Islet of Langerhans (tissue), 1 donor: ENCODE results near the gene ADD2.
"Not testable (repeated sequence)": the region's sequence is repeated elsewhere in the genome, so short reads cannot be mapped to it uniquely, and the experiment has no call there.

Experiments
- FAIRE-seq: peaks from one replicate; lab custom pipeline; 2011; peaks lifted over from hg19 to GRCh38; lab: Jason Lieb, UNC

Gene ADD2

DNA sequence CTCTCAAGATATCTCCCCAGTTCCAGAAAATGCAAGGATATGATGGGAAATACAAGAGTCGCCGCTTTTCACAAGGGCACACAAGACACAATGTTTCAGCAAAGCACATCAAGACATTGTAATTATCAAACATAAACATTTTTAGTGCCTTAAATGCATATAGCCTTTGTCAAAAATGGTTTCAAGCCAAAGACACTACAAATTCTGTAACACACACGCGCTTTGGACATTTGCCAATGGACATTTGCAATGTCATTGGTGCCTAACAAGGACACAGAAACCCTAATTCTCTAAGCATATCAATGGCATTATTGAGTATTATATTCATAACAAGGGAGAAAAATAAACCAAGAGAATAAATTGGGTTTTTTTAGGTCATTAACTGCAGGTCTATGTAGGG, 16.1 kb downstream of the ADD2 start:
- FAIRE-seq, result no peak

DNA sequence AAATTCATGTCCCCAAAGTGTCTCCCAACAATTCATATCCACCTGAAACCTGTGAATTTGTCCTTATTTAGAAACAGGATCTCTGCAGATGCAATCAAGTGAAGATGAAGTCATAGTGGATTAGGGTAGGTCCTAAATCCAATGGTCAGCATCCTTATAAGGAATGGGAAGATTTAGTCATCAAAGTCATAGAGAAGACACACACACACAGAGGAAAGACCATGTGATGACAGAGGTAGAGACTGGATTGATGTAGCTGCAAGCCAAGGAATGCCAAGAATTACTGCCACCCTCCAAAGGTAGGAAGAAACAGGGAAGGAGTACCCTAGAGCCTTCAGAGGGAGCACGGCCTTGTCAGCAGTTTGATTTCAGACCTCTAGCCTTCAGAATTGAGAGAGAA, 17.7 kb downstream of the ADD2 start:
- no peak for FAIRE-seq

DNA sequence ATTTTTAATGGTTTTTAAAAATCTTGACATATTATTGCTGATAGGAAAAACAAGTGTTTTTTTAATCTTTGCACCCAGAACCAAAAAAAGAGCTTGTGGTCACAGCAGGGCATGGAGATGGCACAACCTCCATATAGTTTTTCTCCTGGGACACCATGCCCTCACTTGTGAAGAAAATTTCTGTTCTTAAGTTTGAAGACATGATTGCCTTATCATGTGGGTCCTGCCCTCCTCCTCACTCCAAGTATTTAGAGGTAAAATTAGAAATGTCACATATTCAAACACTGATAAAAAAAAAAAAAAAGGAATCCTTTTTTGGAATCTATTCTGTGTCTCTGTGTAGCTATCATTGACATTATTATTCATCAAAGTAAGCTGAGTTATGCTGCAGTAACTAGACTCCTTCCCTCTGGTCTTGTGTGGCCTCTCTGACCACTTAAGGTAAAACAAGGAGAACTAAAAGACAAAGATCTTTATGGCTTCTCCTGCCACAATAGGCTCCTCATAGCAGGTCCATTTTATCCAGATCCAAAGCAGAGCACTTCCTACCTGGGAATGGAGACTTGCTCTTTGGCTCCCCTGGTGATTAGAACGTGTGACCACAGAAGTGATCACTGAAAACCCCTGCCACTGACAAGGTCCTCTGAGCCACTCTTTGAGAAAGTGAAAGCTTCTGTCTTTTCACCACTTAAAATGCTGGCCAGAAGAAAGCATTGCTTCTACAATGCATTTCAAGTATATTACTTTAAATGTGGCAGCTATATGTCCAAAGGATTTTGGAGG, 19.8 kb downstream of the ADD2 start:
- no peak for FAIRE-seq

DNA sequence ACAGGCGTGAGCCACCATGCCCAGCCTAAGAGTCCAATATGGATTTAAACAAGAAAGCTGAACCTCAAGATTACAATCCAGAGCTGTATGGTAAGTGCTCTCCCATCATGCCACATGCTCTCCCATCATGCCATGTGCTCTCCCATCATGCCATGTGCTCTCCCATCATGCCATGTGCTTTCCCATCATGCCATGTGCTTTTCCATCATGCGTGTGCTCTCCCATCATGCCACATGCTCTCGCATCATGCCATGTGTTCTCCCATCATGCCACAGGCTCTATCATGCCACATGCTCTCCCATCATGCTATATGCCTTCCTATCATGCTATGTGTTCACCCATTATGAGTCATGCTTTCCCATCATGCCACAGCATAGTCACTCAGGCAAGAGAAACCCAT, 20.7 kb downstream of the ADD2 start:
- FAIRE-seq, result no peak

DNA sequence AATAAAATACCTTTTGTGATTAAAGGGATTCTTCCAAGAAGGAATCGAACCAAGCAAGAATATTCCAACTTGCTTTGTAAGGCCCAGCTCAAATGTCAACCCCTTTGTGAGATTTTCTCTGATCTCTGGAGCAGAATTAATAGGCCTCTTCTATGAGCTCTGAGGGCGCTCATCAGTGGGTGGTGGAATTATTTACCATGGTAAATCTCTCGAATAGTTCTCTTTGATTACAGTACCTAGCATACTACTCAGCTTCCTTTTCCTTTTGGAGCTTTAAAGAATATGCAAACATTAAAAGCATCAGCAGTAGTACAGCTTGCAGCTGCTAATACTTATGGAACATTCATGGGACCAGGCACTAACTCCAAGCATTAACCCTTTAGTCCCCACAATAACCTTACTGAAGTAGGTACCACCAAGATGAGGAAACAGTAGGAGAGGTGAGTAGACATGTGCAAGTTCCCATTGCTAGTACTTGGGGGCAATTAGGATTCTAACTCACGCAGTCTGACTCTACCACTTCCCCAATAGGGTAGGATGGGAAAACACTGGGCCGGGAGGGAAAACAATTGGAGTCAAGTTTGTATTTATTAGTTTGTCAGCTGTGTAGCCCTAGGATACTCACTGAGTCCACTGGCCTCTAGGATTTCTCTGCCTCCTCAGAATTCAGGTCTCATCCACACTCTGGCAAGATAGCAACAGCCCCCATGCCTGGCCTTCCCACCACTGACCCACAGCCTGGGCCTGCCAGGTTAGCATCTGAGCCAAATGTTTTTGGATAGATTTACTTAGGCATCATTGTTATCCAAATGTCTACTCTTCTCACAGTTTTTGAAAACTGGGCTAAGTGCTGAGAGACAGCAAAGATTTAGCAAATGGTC, 21.7 kb downstream of the ADD2 start:
- no peak for FAIRE-seq

DNA sequence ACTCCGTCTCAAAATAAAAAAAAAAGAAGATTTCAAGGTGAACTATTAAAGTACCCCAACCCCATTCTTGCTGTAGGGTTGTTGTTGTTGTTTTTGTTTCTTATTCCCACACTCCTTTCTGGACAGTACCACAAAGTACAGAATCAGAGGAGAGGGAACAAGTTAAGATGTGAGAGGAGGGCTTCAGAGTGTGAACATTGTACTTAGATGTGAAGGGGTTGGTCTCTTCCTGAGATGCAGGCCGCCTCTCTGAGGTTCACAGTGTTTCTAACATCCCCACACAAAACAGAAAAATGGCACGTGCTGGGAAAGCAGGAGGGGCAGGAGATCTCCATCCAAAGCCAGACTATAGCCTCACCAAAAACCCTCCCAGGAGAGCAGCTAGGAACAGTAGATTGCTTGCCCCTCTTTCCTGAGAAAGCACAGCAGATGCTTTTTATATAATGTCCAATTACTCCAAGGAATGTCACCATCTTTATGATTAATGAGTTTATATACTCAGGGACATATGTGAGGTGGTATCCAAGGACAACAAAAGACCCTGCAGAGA, 22.6 kb downstream of the ADD2 start:
- FAIRE-seq, result no peak

DNA sequence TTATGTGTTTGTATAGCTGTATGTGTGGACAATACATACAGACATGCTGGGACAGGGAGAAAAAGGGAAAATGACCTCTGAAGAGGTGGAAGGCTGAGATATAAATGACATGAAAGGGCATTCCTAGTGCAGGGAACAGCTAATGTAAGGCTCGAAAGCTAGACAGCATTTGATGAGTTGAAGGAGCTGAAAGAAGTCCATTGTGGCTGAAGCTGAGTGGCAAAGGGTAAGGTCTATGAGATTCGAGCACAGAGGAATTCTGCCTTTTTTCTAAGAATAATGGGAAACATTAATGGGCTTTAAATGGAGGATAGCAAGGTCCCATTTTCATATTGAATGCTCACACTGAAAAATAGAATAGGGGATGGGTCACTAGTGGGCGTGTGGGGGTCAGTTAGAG, 23.6 kb downstream of the ADD2 start:
- FAIRE-seq, result no peak

DNA sequence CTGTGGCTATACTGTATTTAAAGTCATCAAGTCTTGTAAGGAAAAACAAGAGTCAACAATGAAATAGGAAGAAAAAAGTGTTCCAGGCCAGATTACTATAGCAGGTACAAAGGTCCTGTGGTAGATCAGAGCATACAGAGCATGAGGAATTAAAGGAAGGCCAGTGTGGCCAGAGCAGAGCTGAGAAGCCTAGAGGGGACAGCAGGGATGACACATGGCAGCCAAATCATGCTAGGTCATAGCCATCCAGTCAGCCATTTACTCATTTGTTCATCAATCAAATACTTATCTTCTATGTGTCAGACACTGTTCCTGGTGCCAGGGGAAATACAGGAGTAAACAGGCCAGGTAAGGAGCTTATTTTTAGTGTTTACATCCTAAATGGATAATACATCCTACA, 24.3 kb downstream of the ADD2 start:
- no peak for FAIRE-seq

DNA sequence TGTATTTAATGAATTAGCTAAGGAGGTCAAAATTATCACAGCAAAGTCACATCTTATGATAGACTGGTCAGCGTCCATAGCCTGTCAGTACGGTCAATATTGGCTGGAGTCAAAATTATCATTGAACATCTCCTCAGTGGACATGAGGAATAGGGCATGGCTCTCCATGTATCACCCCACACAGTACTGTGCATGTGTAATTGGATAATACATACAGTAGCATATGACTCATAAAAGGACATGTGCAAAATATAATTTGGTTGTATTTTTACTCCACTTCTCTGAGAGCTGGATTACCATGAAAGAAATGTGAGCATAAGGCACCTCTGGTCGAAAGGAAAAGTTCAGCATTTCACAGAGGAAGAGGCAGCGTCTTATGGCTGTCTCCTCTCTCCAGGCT, 24.9 kb downstream of the ADD2 start:
- FAIRE-seq, result no peak

DNA sequence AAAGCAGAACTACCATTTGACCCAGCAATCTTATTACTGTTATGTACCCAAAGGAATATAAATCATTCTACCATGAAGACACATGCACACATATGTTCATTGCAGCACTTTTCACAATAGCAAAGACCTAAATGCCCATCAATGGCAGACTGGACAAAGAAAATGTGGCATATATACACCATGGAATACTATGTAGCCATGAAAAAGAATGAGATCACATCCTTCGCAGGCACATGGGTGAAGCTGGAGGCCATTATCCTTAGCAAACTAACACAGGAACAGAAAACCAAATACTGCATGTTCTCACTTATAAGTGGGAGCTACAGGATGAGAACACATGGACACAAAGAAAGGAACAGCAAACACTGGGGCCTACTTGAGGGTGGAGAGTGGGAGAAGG, 28.5 kb downstream of the ADD2 start:
- not testable (repeated sequence) for FAIRE-seq

DNA sequence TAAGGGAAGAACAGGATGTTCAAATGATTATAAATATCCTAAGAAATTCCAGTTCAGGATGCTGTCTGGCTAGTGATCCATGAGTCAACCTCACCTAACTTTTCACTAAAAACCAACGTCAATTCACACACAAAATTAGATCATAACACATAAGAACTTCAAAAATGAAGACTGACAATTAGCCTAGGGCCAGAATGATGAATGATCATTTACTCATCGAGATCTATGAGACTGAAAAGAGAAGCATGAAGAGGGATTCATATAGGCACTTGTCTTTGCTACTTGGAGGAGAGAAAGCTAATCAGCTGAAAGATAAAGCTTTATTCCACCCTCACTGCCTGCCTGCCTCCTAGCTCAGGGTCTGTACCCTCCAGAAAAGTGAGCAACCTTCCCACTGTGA, 29.8 kb downstream of the ADD2 start:
- no peak for FAIRE-seq

DNA sequence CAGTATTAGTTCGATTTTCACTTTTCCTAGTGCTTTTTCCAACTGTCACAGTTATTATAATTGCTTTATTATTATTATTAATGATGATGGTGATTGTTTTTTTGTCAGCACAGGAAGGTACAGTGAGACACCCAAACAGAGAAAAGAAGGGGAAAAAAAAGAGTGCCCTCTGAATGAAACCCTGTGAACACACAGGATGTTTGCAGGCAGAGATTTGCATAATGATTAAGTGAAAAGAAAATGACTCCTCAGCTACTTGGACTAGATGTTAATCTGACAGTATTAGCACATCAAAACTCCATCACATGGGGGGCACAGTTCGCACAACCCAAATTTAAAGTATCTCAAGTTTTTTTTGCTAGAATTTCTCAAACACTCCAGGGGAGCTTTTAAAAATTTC, 32.9 kb downstream of the ADD2 start:
- no peak for FAIRE-seq

DNA sequence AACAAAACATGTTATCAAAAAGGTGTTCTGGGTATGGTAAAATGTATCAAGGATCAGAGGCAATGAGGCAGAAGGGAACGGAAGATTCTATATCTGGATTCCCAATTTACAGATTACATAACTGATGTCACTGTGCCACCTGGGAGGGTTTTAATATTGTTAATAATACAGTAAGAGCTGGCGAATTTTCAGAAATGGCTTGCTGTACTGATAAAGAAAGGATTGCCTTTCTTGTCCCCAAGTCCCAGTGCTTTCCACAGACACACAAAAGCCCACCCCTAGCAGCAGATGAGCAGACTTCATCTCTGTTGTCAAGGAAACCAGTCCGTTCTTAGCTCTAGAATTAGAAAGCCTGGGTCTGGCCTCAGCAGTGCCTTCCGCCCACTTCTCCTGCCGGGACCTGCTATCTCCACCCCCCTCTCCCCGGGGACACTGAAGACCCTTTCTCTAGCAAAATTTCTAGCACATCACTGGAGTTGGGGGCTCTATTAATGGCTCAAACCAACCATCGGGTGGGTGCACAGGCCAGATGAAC, 34.3 kb downstream of the ADD2 start:
- no peak for FAIRE-seq

DNA sequence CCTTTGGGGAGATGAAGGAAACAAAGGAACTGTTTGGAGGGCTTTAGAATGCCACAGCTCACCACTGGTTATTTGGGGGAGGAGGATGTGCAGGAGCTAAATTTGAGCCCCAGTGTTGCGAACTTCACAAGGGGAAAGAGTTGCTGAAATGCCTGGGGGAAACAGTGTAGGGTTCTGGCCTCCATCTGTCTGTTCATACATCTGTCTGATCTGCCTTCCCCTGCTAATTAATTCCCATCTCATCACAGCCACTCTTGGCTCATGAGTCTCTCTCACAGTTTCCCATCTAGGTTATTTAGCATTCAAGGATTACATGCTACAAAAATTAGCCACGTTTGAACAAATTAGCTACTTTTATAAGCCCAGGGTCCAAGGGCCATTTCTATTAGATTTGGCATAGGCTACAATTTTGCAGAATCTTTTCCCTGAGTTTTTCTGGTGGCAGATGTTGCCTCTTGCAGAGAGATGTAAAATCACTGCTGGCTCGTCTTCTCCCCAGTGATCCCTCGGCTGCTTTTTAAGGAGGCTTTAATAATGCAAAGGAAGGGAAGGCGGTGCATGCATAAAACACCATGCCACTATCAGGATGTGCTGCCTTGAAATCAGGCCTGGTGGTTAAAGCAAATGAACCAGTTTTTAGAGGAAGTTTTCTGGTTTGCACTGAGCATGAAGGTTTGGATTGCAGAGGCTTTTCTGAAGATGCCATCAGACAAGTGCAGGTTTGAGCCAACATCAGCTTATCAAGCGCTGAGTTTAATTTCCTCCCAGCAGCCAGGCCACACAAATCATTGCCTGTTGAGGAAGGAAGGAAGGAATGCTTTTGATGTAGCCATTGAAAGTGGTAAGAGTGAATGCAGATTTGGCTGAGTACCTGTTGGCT, 35.0 kb downstream of the ADD2 start:
- FAIRE-seq, result no peak

DNA sequence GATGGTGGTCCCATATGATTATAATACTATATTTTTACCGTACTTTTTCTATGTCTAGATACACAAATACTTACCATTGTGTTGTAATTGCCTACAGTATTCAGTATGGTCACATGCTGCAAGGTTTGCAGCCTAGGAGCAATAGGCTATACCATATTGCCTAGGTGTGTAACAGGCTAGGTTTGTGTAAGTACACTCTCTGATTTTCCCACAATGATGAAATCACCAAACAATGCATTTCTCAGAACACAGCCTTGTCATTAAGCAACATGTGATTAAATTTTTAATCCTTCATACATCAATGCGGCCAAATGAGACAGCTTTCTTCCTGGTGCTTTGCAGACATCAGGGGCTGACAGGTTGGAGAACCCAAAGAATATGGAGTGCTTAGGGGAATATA, 37.3 kb downstream of the ADD2 start:
- no peak for FAIRE-seq

DNA sequence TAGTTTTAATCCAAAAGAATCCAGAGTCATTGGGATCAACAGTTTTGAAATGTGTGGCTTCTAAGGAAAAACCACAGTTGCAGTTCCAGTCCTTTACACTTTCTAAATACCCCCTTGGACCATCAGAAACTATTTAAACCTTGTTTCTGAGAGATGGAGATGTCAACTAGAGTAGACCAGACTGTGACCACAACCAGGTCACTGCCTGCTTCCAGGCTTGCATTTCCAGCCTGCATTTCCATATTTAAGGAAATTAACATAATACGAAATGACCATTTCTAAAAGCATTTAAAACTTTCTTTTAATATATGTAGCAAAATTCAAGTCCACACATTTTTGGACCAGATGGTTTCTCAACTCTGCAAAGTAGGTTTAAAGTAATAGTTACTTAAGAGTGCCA, 38.4 kb downstream of the ADD2 start:
- FAIRE-seq, result no peak

DNA sequence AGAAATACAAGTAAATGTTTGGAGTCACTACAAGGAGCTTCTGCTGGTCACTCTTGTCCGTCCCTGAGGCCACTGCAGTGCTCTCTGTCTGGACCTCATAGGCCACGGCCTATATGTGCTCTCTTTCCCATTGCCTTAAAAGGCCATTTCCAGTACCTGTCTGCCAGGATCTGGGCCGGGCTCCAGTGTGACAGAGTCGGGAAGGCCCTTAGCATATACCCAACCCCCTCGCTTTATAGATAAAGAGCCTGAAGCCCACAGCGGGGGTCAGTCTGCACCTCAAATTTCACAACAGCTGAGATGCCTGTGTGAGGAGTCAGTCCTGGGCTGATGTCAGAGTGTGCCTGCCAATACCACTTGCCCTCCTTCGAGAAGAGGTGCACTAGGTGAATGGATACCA, 39.9 kb downstream of the ADD2 start:
- FAIRE-seq, result no peak

DNA sequence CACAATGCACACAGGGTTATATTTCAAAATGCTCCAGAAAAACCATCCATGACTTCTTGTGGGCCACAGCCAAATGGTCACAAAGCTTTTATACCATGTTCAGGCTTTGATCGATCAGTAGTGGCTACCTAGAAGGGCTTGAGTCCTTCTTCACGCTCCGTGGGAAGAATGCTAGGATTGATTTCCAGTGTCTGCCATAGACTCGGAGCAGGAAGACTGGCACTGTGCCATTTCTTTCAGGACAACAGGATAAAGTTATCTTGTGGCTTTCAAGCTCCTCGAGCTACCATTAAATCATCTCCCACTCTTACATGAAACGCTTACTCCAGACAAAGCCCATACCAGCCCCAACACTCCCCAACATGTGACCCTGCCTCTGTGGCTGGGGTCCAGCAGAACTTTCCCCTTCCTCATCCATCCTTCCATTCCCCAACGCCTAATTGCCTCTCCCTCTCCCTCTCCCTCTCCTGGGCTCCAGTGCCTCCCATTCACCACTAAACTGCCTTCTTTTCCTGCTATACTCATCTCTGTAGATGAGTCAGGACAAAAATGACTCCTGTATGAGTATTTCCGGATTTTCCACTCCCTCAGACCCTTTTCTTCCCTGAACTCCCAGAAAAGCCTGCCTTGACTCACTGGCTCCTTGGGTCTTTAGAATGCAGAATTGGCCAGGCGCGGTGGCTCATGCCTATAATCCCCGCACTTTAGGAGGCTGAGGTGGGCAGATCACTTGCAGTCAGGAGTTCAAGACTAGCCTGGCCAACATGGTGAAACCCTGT, 40.9 kb downstream of the ADD2 start:
- FAIRE-seq, result no peak

DNA sequence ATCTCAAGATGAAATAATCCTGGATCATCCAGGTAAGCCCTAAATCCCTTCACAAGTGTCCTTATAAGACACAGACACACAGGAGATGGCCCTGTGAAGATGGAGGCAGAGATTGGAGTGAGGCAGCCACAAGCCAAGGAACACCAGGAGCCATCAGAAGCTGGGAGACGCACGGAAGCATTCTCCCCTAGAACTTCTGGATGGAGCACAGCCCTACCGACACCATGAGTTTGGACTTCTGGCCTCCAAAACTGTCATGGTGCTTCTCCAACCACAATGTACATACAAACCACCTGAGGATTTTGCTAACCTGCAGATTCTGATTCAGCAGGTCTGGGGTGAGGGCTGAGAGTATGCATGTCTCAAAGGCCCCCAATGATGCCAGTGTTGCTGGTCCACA, 42.5 kb downstream of the ADD2 start:
- no peak for FAIRE-seq

DNA sequence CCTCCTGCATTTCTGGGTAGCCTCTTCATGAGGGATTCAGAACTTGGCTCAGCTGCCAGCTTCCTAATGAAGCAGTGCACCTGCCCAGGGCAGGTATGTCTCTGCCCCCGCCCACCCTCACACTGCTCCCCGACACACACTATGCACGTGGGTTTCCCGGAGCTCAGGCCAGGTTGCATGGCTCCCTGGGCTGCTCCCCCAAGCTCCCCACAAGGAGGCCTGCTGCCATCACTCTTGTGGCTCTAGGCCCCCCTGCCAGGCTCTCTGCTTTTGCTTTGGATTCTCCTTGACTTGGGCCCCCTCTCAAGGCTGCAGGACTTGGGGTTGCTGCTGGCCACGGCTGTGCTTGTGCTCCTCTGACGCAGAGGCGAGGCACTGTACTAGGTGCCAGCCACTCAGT, 43.6 kb downstream of the ADD2 start:
- no peak for FAIRE-seq

DNA sequence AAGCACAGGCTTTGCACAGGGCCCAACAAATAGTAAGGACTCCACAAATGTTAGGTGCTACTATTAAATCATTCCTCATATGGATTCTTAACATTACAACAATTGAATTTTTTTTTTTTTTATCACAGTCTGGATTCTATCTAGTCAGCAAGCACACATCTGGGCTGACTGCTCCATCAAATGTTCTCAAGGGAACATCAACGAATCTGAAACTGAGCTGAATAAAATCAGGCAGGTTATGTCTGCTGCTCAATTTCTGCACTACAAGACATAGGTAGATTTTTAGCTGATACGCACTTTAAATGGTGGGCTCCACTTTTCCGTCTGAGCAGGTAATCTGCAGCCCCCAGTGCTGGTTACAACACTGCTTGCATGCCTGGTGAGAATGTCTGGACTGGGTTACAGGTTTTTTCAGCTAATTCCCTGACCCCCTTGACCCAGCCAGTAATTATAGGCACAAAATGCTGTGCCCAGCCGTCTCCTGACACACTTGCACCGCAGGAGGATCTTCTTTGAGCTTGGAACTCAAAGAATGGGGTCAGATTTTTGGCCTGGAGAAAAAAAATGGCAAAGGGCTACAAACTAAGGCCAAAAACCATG, 44.6 kb downstream of the ADD2 start:
- FAIRE-seq, result no peak
